GM19395 (cell line): Measurements from ENCODE around the gene CX3CR1.
A peak's percentile ranks its signal among the peaks of the same experiment; 100 is the strongest.
"Not testable (repeated sequence)": the region's sequence is repeated elsewhere in the genome, so short reads cannot be mapped to it uniquely, and the experiment has no call there.

Experiments used
- ATAC-seq: cut with Tn5 transposase; IDR thresholded peaks from one replicate; pipeline ENCODE4 v1.9.1; 2021; ENCODE audit warnings: mild to moderate bottlenecking, moderate library complexity; ENCODE audit not compliant: unreplicated experiment

CX3CR1 gene

DNA sequence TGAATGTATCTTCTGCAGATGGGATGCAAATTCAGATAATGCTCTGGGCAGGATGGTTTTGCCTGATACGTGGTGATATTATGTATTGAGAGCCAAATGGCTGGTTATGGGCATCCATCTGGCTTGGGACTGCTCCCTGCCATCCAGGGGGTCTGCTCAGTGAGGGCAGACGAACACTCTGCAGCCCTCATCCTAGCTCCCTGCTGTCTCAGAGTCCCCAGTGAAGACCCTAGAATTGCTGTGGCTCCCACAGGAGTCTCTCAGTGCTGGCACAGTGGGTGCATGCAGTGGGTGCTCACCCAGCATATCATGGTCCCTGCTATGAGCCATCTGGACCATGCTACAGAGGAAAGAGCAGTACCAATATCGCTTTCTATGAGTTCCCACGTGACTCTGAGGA is 10.3 kb downstream of the CX3CR1 start:
- ATAC-seq: no peak

DNA sequence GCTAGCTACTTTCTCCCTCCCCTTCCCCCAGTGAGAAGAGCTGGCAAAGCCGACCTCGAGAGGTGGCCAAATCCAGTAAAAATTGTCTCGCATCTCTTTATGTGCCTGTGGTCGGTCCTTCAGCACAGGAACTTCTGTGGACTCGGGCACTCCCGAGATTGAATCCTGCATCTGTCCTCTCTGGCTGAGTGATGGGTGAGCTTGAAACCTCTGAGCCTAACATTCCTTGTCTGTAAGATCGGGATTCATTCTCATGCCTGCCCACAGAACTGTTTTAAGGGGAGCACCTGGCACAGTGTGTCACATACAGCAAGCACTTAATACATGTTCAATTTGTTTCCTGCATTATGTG is 11.3 kb downstream of the CX3CR1 start:
- ATAC-seq: no peak

DNA sequence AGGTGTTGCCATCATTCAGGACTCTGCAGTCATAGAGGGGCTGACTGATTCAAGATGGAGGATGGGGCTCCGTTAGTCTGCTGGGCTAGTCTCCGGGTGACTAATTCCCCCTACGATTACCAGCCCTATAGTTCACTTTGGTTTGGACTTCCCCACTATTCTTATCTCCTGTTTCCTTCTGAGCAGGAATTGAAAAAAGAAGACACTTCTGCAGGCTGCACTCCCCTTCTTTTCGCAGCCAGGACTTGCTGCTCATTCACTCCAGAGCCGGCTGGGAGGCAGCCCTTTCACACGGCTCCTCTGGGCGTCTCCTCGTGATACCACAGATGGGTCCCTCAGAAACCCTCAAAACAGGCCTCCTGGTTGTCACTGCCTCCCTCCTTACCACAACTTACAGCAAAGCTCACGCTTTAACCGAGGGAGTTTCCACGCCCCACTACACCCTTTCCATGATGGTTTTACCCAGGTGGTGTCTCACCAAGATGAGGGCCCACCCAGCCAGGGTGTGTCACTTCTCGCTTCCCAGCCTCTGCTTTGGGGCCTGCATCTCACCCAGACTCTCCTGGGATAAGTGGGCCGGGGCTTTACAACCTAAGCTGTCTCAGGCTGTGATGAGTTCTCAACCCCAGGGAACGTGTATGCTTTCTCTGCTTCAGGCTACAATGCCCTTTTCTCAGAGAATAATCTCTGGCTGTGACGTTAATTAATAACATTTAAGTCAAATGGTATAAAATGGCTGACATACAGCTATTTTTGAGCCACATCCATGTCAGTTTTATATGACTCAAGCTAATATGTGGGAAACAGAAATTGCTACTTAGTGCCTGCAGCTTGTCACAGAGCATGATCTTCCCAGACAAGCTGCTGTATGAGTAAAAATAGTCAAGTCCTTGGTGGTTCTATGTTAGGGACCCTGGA is 11.9 kb downstream of the CX3CR1 start:
- no peak for ATAC-seq

DNA sequence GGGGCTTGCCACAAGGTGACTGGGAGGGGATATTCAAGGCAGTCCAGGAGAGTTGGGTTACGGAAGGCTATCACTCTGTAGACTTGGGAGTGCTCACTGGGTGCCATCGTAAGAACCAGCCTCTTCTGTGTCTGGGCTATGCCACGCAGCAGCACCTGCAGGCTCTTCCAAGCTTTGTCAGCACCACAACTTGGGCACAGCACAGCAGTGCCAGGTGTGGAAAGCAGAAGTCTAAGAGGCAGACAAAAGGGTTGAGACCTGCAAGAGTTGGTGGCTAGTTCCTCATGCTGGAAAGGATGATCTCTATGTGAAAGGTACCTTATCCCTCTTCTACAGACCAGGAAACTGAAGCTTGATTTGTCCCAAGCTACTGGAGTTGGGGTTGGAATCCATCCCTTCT is 15.8 kb downstream of the CX3CR1 start:
- no peak for ATAC-seq

DNA sequence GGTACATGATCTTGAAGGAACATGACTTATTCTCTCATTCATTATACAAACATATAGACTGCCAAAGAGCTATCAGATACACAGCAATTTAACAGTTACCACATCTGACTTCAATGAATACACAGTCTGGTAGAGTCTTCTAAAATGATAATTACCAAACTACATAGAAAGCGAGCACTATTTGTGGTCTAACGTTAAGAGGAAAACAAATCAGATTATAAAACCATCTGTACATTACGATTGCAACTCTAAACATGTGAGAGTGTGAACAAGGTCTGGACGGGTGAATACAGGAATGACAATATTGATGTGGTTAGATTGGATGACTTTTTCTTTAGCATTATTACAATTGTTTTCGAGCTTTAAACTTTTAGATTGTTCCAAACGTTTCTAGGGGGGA is 16.3 kb downstream of the CX3CR1 start:
- no peak for ATAC-seq

DNA sequence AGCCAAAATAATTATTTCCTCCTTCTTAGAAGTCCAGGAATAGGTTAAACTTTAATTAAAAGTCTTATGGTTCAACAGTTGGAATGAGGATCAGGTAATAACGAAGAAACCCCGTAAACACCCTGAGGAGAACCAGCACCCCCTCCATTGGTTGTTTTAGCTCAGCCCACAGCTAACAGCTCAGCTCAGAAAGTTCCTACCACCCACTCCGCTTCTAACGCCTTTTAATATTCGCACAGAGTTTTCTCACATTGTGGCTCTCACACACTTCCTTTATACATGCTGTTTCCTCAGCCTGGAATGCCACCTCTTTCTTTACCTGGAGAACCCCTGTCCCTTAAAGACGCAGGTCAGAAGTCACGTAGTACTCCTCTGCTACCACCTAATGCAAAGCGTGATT is 17.0 kb downstream of the CX3CR1 start:
- ATAC-seq: no peak

DNA sequence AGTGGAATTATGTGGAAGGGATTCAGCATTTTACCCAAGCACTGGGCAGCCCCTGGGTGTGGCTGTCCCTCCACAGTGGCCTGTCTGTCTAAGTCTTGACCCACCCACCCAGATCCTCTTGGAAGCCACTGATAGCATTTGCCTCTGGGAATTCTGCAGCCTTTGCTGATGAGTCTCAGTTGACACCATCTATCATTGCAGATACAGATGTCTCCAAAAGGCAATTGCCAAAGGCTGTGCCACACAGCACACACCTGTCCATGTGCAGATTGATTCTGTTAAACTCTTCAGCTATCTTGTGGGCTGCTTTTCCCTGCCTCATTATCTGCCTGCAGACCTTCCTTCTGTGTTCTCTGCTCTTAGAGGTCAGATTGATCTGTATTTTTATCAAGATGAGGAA is 18.1 kb downstream of the CX3CR1 start:
- no peak for ATAC-seq

DNA sequence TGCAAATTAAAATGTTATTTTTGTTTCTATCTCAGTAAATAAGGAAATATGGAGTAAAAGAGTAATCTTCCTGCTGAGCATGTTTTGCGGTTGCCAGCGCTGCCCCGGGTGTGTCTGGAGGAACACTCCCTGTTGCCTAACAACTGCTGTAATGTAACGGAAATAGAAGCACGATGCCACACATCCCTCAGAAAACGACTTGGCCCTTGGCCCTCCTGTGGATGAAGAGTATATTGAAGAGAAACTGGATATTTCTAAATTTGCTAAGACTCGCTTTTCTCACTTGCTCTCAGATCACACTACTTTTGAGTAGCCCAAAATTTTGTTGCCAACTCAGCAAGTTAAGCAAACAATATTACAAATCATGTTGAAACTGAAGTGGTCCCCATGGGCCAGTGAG is 18.9 kb downstream of the CX3CR1 start:
- peak; percentile 71 for ATAC-seq

DNA sequence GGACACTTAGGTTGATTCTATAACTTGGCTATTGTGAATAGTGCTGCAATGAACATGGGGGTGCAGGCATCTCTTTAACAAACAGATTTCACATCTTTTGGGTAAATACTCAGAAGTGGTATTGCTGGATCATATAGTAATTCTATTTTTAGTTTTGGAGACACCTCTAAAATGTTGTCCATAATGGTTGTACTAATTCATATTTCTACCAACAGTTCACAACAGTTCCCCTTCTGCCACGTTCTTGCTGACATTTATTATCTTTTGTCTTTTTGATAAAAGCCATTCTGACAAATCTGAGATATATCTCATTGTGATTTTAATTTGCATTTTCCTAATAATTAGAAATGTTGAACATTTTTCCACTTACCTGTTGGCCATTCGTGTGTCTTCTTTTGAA is 19.5 kb downstream of the CX3CR1 start:
- ATAC-seq: no peak

DNA sequence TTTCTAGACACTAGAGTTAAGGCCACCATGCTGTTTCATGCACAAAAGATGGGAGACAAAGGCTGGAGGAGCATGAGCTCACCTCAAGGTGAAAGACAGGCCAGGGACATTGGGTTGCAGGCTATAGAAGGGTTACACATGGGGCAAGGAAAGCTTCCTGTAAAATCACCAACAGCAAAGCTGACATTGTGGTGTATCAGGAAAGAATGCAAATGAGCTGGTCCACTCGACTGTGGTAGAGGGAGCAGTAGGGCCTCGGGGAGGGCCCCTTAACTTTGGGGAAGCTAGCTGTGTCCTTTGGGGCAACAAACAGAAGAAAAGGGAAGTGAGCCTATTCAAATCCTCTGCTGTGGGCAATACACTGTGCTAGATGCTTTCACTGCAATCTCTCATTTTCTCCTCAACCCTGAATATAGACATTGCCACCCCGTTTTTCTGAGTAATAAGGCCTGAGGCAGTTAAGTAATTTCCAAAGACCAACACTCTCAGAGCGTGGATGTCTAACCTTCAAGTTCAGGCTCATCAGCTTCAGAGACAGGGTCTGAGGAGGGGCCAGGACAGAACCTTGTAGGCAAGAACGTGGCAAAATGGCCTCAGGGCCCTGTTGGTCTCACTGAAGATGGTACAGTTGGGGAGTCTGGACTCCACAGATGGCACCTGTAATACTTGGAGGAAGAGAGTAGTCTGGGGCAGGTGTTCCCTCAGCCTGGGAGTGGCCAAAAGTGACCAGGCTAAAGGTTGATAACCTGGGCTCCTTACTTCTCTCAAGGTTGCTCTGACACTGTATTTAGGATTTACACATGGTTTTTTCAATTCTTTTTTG is 24.1 kb downstream of the CX3CR1 start:
- peak; percentile 99 for ATAC-seq

DNA sequence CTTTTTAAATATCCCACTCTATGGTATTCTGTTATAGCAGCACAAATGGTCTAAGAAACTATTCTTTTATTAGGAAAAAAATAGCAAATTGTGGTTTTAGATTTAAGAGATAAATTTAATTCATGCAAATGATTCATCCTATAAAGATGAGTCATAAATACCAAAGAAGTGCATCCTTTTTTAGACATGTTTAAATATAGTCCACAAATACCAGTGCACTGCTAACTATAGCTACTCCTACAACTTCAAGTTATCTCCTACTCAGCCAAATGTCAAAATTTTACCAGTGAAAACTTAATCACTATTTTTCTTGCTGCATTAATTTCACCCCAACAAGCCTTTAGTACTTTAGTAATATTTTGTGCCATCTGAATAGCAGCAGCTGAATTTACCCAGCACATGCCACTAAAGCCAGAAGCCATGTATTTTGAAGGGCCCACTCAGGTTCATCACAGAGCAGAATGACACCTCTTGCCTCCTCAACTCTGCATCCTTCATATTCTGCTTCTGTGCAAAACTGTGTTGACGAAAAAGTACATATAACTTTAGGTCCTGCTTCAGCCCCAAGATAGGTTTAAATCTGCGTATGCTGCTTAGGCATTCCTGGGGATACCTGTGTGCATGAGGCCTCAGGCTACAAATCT is 24.9 kb downstream of the CX3CR1 start:
- ATAC-seq: peak; percentile 1

DNA sequence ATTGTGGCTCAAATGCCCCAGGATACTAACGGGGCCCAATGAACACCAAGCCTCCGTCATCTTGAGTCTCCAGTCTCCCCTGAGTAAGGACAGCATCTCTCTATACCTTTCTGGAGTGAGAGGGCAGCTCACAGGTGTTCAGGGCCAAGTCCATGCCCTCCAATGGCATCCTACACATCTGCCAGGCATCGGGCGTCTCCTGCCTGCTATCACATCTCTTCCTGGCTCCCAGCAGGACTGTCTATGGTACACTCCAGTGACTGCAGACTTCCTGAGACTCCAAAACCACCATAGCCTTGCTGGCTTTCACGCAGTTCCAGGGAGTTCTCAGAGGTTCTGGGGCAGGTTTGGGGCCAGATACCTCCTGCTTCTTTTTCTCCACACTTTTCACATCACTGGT is 28.3 kb downstream of the CX3CR1 start:
- ATAC-seq: no peak

DNA sequence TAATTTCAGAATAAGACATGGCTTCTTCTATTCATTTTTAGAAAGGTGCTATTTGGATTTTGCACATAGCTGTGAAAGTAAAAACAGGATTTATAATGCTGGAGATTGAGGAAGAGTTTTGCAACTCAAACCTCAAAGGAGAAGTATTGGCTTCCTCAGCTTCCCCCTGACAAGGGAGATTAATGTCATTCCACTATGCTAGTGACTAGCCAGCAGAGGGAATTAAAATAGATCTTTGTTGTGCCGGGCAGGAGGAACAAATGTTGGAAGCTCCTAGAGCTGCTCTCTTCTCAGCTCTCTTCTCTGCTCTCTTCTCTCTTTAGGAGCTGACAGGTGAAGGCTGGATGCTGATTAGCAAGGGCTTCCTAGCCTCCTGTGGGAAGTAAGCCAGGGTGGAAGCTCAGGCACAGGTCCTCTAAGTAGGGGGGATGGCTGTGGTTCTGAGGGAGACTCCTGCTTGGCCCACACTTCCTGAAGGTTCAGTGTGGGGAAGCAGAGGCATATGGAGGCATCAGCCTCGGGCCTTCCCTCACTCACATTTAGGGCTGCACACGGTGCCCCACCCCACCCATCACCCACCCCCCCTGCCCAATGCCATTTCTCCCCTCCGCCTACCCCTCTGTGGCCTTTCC is 29.6 kb downstream of the CX3CR1 start:
- ATAC-seq: no peak

DNA sequence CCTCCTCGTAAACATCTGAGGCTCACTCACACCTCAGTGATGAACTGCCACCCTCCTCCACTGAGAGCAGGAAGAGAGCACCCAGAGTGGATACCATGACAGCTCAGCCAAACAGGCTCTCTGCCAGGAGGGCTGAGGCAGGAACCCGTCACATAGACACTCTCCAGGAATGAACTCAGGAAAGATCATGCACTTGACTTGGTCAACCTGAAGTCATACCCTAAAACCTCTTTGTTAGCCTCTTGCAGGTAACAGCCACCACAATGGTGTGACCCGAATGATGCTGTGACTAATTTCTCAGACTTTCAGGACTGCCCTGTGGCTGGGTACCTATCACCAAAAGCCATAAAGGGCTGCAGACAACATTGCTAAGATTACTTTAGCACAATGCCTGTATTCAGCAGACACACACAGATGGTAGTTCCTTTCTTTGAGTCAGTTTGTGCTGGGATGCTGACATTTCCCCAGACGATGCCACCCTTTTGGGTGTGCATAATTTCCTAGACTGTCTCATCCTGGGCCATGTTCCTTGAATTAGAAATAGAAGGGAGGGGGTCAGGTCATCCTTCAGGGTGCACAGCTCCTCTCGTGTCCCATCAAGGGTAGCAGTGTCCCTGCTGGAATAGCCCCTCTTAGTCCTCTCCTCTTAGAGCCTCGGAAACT is 30.3 kb downstream of the CX3CR1 start:
- ATAC-seq: peak; percentile 53

DNA sequence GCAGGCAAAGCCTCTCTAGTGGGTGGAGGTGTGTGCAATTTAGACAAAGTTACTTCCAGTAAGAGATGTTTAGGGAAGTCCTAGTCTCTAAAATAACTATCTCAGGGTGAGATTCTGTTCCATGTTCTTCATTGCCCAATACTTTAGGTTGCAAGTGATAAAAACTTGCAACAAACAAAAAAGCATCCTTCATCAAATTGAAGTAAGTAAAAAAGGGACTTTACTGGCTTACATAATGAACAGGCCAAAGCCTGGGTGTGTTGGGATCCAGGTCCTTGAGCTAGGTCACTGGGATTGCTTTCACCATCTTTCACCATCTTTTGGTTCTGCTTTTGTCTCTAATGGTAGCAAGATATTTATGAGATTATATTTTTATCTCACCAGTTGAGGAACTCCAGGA is 38.3 kb downstream of the CX3CR1 start:
- ATAC-seq: no peak

DNA sequence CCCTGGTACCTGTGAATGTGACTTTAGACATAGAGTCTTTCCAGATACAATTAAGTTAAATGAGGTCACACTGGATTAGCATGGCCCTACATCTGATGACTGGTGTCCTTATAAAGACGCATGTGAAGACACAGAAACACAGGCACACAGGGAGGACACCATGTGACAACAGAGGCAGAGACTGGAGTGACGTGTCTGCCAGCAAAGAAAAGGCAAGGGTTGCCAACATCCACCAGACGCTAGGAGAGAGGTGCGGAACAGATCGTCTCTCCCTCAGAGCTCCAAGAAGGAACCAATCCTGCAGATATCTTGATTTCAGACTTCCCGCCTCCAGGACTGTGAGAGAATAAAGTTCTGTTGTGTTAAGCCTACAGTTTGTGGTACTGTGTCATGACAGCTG is 42.8 kb downstream of the CX3CR1 start:
- ATAC-seq: no peak

DNA sequence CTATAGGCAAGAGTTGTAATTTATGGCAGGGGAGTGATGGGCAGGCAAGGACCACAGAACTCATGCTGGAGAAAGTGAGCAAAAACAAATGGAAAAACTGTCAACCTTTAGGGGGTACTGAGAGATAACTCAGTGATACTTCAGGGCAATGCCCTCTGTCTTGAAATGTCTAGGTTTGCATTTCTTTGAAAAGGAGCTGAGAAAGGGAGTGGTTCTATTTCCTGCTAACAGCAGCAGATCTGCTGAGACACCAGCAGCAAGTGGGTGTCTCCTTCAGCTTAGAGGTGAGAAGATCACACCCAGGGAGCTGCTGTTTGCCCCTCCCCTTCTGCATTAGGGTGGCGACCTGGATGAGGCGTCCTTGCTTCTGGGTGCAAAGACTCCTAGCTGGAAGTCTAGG is 45.2 kb downstream of the CX3CR1 start:
- ATAC-seq: no peak

DNA sequence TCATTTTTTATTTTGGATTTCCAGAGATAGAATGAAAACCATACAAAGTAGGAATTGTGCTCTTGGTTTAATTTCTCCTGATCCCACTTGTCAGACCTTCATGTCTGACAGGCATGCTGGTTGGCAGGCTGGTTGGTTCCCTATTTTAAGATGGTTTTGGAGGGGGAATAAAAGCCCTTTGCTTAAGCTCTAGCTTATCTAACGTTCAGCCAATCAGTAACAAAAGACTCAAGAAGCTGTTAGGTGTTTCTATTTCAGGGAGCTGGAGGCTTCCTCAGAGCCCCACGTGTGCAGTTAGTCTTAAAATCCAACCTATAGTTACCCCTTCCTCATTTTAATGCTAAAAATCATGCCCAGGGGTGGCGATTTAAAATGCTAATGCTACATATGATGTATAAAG is 47.0 kb downstream of the CX3CR1 start:
- no peak for ATAC-seq

DNA sequence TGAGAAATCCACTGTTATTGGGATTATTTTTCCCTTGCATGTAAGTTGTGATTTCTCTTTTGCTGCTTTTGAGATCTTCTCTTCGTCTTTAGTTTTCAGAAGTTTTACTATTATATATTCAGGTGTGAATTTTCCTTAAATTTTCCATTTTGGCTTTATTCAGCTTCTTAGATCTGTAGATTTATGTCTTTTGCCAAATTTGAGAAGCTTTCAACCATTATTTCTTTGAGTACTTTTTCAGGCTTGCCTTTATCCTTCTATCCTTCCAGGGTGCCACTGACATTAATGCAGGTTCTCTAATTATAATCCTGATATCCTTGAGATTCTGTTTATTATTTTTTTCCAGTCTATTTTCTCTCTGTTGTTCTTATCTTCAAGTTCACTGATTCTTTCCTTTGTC is 49.4 kb downstream of the CX3CR1 start:
- ATAC-seq: no peak

DNA sequence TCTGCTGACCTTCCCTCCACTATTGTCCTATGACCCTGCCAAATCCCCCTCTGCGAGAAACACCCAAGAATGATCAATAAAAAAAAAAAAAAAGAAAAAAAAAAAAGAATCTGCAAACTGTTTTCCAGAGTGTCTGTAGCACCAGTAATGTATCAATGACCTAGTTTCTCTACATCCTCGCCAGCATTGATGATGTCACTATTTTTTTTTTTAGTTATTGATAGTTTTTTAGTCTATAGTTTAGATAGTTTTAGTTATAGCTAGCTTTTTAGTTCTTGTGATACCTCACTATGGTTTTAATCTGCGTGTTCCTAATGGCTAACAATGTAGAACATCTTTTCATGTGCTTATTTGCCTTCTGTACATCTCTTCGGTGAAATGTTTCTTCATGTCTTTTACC is 51.3 kb downstream of the CX3CR1 start:
- no peak for ATAC-seq

DNA sequence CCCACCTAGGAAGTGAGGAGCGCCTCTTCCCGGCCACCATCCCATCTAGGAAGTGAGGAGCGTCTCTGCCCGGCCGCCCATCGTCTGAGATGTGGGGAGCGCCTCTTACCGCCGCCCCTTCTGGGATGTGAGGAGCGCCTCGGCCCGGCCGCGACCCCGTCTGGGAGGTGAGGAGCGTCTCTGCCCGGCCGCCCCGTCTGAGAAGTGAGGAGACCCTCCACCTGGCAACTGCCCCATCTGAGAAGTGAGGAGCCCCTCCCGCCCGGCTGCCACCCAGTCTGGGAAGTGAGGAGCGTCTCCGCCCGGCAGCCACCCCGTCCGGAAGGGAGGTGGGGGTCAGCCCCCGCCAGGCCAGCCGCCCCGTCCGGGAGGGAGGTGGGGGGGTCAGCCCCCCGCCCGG is 52.2 kb downstream of the CX3CR1 start:
- ATAC-seq: not testable (repeated sequence)
